HG02852 (cell line): ENCODE data around the gene ANKFY1.

Experiments used
- ATAC-seq: cut with Tn5 transposase; IDR thresholded peaks from one replicate; pipeline ENCODE4 v1.9.1; 2021; ENCODE audit warnings: mild to moderate bottlenecking, moderate library complexity; ENCODE audit not compliant: unreplicated experiment

Gene ANKFY1

DNA sequence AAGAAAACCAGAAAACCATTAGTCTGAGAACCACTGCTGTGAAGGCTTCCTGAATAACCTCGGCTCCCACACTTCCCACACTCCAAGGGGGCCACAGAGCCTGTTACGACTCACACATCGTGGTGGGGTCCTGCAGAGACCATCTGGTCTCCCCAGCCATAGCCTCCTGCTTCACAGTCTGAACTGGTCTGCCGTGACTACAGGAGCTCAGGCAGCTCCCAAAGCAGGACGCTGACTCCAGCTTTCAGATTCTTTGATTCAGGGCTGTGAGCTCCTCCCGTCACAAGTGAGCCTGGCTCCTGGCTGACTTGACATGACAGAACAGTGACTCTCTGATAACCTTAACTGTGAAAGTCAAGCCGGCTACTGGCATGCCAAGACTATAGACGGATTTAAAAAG is 83.0 kb downstream of the ANKFY1 start:
- no peak for ATAC-seq

DNA sequence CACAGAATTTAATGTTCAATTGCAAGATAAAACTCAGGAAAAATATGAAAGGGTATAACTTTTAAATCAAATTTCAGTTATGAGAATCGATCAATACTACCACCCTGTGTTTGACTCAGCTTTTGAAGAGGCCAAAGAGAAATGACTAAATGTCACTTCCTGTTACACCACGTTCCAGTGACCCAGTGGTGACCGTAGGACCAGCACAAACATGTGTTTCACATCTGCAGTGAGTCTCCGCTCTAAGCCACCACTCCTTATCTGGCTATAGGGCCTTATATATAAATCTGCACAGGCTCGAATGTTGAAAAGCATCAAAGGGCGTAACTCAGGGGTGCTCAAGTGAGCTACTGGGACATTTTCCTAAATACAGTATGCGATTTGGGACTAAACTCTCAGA is 84.7 kb downstream of the ANKFY1 start:
- no peak for ATAC-seq

DNA sequence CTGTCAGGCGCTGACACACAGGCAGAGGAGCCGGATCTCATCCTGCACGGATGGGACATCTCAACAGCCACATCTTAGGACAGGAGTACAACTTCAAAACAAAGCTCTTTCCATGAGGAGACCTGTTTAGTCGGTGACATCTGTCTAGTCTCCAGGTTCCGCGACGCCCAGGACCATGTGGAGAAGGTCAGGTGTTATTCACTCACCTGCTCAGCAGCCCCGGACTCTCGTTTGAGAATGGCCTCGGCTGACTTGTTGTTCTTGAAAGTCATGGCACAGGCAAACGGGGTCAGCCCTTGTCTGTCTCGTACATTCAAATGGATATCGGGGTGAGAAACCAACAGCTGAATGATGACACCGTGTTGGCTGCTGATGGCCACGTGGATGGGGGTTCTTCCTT is 85.1 kb downstream of the ANKFY1 start:
- ATAC-seq: no peak

GRCh38 chr17:4177806-4178205 is 86.0 kb downstream of the ANKFY1 start:
- no peak for ATAC-seq

GRCh38 chr17:4176808-4177472 is 86.8 kb downstream of the ANKFY1 start:
- no peak for ATAC-seq

- no peak for ATAC-seq
Observed at GRCh38 chr17:4175921-4176807, 87.6 kb downstream of the ANKFY1 start.

GRCh38 chr17:4174556-4174955 is 89.2 kb downstream of the ANKFY1 start:
- ATAC-seq: no peak

DNA sequence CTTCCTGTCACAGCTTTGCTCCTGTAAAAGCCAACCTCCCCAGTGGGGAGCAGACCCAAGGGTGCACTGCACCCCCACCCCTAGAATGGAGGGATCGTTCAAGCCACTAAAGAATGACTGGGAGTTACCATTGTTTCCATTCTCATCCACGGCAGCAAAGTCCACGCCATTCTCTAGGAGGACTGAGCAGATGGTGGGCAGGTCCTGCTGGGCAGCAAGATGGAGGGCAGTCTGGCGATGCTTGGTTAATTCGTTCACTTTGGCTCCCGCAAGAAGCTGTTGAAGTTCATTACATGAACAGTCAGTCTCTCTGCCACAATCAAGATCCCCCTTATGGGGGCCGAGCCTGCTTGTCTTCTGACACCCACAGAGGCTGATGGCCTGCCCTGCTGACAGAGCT is 90.0 kb downstream of the ANKFY1 start:
- ATAC-seq: no peak

DNA sequence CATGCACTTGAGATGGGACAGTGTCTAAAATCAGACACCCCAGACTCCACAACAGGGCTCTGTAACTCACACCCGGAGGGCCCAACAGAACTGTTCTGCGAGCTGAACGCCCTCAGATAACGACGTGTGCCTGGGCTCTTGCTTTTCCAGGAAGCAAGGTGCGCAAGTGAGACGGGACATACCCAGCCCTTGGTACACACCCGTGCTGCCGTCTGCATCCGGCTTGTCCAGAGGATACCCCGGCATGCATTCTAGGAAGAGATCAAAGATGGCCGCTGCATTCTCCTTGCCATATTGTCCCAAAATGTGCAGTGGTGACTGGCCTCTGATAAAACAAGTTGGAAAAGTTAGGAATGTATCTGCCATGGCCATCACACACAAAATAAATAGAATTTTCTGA is 91.4 kb downstream of the ANKFY1 start:
- no peak for ATAC-seq

GRCh38 chr17:4170639-4171280 is 93.0 kb downstream of the ANKFY1 start:
- ATAC-seq: no peak

DNA sequence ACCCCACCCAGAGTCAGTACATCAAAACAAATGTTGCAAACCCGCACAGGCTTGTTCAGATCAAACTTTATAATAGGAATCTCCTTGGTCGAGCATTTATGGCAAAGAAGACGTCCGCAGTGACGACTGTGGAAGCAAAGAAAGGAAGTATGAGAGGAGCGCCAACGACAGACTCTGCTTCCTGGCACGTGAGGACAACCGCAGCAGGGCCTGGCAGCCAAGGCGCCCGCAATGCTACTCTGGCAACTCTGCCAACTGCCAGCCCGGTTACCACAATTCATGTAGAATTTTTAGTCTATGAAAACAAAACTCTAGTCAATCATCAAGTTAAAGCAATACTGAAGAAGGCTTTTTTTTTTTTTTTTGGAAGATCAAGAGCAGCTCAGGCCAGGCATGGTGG is 96.0 kb downstream of the ANKFY1 start:
- ATAC-seq: no peak

DNA sequence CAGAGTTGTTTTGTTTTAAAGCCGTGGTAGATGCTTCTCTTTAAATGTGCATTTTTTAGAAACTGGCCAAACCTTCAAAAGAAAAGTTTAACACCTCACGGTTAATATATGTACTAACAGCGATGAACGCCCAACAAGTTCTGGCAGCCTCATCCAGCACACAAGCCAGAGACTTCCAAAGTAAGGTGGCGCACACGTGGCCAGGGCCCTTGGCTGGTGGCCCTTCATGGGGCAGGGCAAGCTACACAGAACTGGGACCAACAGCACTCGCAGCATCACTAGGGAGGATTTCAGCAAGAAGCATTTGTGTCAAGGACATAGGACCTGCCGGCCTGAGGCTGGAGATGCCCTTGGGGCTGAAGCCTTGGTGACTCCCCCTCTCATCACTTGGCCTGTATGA is 97.4 kb downstream of the ANKFY1 start:
- no peak for ATAC-seq

- no peak for ATAC-seq
Observed at GRCh38 chr17:4165301-4166010, 98.3 kb downstream of the ANKFY1 start.

DNA sequence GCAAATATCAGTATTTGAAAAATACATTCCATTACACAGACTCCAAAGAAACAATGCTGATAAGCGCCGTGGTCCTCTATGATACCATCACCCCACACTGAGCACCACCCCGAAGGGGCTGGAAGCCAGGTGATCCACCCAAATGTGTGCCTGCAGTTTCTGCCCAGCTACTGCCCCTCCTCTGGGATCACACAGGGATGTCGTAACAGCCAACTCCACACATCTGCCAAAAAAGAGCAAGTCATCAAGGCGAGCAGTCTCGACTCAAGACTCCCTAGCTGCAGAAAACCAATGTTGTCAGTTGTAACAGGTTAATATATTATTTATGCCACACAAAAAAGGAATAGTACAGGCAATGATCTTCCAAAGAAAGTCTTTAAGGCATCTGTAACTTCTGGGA is 99.8 kb downstream of the ANKFY1 start:
- no peak for ATAC-seq

GRCh38 chr17:4162775-4163466 is 100.9 kb downstream of the ANKFY1 start:
- ATAC-seq: no peak

DNA sequence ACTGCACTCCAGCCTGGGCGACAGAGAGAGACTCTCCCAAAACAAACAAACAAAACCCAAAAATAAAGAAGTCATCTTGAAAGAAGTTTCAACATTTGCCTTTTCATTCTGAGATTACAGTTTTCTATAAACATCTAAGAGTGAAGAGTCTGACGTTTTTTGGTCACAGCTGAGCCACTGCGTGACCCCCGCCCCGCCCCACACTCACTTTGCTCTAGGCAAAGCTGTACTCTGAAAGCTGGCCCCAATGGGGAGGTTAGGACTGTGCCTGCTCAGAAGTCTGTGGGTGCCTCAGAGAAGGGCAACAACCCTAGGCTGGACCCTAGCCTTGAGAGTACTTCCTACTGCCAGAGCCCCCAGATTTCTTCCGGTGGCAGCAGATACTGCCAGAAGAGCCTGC is 101.5 kb downstream of the ANKFY1 start:
- ATAC-seq: no peak

DNA sequence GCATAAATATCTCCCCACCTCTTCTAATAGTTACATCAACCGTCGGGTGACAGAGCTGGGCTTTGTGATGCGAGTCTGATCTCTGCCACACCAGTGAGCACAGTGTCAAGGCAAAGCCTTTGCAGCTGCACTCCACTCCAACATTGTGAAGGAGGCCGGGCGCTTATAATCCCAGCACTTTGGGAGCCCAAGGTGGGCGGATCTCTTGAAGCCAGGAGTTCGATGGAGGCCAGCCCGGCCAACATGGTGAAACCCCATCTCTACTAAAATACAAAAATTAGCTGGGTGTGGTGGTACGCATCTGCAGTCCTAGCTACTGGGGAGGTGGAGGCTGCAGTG is 101.8 kb downstream of the ANKFY1 start:
- no peak for ATAC-seq

DNA sequence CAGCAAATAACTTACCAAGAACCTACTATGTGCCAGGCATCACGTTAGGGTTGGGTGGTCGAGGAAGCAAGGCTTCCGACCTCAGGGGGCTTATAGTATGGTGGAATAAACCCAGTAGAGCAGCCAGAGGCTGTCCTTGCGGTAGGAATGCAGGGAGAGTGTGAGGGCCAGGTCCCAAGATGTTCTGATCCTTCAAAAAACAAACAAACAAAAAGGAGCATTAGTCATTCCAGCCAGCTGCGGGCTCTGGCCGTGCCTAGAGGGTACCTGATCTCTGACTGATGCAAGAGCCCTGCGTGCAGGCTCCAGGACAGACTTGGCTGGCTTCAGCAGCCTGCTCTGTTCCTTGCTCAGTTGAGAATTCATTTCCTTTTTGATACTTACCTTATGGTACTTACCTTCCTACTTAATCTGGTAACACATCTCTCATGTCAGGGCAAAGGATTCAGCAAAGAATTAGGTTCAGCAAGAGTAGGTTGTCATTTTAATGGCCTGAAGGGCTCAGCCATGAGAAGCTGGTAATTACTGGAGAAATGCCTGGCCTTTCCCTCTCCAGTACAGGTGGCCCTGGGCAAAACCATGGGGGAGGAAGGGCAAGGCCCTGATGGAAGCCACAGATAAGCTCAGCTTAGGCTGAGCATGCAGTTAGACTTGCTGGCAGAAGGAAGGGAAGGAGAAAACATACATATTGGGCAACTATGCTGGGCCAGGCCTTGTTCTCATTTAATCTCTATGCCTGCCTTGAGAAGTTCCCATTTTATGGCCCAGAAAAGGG is 102.4 kb downstream of the ANKFY1 start:
- ATAC-seq: no peak

GRCh38 chr17:4160294-4160859 is 103.4 kb downstream of the ANKFY1 start:
- no peak for ATAC-seq

- ATAC-seq: no peak
Observed at GRCh38 chr17:4159761-4160160, 104.0 kb downstream of the ANKFY1 start.
